ENCODE data around the gene SERPINA3.

The SERPINA3 gene

DNA sequence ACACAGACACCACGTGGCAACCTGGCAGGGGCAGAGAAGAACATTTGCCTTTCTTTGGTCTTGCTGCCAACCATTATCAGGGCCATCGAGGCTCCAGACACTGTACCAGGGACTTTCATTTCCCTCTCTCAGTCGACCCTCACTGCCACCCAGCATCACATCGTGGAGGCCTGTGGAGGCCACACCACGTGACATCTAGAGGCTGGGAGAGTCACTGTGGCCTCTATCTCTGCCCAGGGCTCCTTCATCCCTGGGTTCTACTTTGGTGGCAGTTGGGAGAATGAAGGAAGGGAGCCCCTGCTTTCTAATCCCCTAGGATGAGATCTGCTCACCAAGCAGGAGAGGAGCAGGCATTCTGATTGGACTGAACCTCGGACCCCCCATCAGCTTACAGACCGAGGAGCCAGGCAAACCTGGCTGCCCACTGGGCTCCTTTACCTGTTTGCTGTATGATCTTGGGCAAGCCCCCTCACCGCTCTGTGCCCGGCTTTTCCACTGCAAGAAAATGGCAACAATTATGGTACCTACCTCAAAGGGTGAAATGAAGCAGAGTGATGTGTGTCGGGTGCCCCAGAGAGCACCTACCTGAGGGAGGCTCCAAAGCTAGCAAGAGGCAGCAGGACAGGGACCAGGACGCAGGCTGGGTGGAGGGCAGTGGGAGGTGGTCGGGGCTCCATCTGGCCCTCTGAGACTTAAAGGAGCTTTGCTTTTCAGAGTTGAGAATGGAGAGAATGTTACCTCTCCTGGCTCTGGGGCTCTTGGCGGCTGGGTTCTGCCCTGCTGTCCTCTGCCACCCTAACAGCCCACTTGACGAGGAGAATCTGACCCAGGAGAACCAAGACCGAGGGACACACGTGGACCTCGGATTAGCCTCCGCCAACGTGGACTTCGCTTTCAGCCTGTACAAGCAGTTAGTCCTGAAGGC is 1.8 kb downstream of the SERPINA3 start:
- H3K36me3 ChIP-seq (ENCODE audit: control insufficient read depth, insufficient read depth, low read length), result no peaks in the 10 kb centered on the region
- H3K9me3 ChIP-seq (ENCODE audit: control insufficient read depth, insufficient read depth, low read depth, low read length), result peaks cover 21% of the 10 kb centered on the region
- H3K4me3 ChIP-seq (ENCODE audit: low read depth, low read length), result no peak overlapping the region
- H3K27ac ChIP-seq (ENCODE audit: low read depth, low read length), result no peak overlapping the region
- H3K9ac ChIP-seq (ENCODE audit: low read length), result no peak overlapping the region
- H3K27me3 ChIP-seq (ENCODE audit: control insufficient read depth, insufficient read depth, low read length), result no peaks in the 10 kb centered on the region
- H3K4me1 ChIP-seq (ENCODE audit: control insufficient read depth, insufficient read depth, low read length), result no peaks in the 10 kb centered on the region

DNA sequence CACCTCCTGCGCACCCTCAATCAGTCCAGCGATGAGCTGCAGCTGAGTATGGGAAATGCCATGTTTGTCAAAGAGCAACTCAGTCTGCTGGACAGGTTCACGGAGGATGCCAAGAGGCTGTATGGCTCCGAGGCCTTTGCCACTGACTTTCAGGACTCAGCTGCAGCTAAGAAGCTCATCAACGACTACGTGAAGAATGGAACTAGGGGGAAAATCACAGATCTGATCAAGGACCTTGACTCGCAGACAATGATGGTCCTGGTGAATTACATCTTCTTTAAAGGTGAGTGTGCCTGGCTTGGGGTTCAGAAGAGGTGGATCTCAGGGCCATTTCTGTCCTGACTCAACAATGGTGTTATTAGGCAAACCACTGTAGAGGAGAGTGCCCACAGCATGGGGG is 2.6 kb downstream of the SERPINA3 start:
- Histone ChIP-seq H3K4me1 (ENCODE audit: control insufficient read depth, insufficient read depth, low read length) (no peaks in the 10 kb centered on the region), H3K4me3 (ENCODE audit: low read depth, low read length) (no peak overlapping the region), H3K9me3 (ENCODE audit: control insufficient read depth, insufficient read depth, low read depth, low read length) (peaks cover 29% of the 10 kb centered on the region), H3K36me3 (ENCODE audit: control insufficient read depth, insufficient read depth, low read length) (no peaks in the 10 kb centered on the region), H3K27me3 (ENCODE audit: control insufficient read depth, insufficient read depth, low read length) (no peaks in the 10 kb centered on the region), H3K27ac (ENCODE audit: low read depth, low read length) (no peak overlapping the region), H3K9ac (ENCODE audit: low read length) (no peak overlapping the region)

DNA sequence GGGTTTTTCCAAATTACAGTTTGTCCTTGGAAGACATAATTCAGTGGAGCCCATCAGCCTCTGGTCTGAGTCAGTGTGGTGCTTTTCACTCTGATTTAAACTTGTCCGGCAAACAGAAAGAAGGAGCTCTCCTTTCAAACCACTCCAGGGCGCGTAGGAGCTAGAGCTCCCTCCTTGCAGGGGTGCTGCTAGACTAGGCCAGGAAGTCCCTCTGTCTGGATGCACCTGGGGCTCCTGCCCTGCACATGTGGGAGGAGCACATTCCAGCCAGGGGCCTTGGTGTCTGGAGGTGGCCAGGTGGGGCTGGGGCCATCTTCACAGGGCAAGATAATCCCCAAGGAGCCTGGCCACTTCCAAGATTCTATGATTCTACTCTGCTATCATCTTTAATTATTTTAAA is 3.1 kb downstream of the SERPINA3 start:
- no peaks in the 10 kb centered on the region for H3K27me3 ChIP-seq (ENCODE audit: control insufficient read depth, insufficient read depth, low read length)
- no peak overlapping the region for H3K4me3 ChIP-seq (ENCODE audit: low read depth, low read length)
- H3K27ac ChIP-seq (ENCODE audit: low read depth, low read length), result no peak overlapping the region
- peaks cover 32% of the 10 kb centered on the region for H3K9me3 ChIP-seq (ENCODE audit: control insufficient read depth, insufficient read depth, low read depth, low read length)
- no peaks in the 10 kb centered on the region for H3K36me3 ChIP-seq (ENCODE audit: control insufficient read depth, insufficient read depth, low read length)
- H3K4me1 ChIP-seq (ENCODE audit: control insufficient read depth, insufficient read depth, low read length), result no peaks in the 10 kb centered on the region
- no peak overlapping the region for H3K9ac ChIP-seq (ENCODE audit: low read length)

DNA sequence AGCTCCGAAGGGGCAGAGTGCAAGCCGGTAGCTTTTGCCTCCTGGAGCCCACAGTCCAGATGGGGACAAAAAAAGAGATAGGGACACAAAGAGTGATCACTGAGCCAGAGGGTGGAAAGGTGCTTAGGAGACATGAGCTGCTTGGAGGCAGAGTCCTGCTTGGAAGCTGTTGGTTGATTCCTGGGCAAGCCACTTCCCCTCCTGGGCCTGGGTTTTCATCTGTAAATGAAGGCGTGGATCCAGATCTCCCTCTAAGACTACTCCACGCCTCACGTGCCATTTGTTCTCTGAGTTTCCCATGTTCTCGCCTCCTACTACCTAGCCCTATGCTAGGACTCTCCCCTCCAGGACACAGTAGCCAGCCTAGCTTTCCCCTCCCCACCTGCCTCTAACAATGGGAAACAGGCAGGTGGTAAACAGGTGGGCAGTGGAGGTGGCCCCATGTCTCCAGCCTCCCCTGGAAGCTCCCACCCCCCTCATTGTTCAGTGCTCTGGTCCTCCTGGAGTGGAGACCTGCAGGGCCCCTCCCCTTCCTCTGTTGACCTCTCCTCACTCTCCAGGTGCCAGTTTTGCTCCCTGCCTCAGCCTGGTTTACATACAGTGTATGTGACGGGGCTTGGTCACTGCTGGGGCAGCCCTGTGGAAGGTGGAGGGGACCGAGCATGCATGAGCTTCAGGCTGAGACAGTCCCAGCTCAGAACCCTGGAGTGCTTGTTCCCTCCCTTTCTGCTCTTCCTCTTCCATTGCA is 3.8 kb downstream of the SERPINA3 start:
- H3K9me3 ChIP-seq (ENCODE audit: control insufficient read depth, insufficient read depth, low read depth, low read length), result peaks cover 32% of the 10 kb centered on the region
- no peaks in the 10 kb centered on the region for H3K36me3 ChIP-seq (ENCODE audit: control insufficient read depth, insufficient read depth, low read length)
- H3K27ac ChIP-seq (ENCODE audit: low read depth, low read length), result no peak overlapping the region
- H3K27me3 ChIP-seq (ENCODE audit: control insufficient read depth, insufficient read depth, low read length), result no peaks in the 10 kb centered on the region
- H3K9ac ChIP-seq (ENCODE audit: low read length), result no peak overlapping the region
- no peak overlapping the region for H3K4me3 ChIP-seq (ENCODE audit: low read depth, low read length)
- H3K4me1 ChIP-seq (ENCODE audit: control insufficient read depth, insufficient read depth, low read length), result no peaks in the 10 kb centered on the region

DNA sequence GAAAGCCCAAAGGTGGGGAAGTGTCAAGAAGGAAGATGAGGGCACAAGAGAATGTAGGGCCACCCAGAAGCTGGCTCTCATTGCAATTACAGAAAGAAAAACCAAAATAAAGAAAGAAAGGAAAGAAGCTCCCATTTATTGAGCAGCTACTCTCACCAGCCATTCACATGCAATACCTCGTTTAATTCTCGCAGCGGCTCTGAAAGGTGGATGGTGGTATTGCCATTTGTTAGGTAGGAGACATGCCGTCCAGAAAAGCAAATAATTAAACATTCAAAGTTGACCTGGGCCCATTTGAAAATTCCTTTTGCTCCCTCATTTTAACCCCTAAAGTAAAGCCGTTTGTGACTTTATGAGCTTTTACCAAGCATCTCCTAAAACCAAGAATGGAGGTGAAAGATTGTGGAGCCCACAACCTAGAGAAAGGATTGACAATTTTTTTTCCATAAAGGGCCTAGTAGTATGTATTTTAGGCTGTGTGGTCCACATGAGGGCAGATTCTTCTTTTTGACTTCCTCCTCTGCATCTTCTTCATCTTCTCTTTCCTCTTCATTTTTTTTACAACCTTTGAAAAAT is 5.3 kb downstream of the SERPINA3 start:
- no peaks in the 10 kb centered on the region for H3K36me3 ChIP-seq (ENCODE audit: control insufficient read depth, insufficient read depth, low read length)
- no peak overlapping the region for H3K27ac ChIP-seq (ENCODE audit: low read depth, low read length)
- H3K4me1 ChIP-seq (ENCODE audit: control insufficient read depth, insufficient read depth, low read length), result no peaks in the 10 kb centered on the region
- H3K9me3 ChIP-seq (ENCODE audit: control insufficient read depth, insufficient read depth, low read depth, low read length), result peaks cover 32% of the 10 kb centered on the region
- H3K4me3 ChIP-seq (ENCODE audit: low read depth, low read length), result no peak overlapping the region
- H3K27me3 ChIP-seq (ENCODE audit: control insufficient read depth, insufficient read depth, low read length), result no peaks in the 10 kb centered on the region
- H3K9ac ChIP-seq (ENCODE audit: low read length), result no peak overlapping the region

DNA sequence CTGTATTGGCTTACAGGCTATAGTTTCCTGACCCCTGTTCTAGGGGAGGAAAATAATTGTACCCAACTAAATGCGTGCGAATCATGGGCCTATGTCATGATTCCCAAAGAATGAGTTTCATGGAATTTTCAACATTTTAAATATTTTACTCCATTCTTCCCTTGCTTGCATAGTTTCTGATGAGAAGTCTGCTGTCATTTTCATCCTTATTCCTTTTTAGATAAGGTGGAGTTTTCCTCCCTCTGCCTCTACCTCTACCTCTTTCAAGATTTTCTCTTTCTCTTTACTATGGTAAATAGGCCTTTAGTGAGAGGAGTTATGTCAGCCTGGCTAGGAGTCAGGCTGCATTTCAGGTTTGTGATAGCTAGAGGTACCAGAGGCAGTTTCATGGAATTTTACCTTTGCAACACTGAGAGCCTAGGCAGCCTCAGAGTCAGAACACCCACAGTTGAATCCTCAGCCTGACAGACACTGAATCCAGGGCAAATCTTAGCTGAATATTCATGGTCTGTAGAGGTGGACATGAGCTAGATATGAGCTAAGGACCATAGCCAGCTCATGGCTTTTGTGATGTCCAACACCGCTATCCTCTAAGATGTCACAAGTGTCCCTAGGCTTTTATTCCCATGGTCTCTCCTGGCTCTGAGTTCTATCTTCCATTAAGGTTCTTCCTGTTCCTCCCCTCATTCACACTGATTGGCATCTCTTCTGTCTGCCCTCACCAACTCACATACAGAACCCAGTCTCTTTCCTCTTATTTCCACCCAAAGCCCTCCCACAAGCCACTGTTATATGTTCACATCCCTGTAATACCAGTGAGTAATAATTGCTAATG is 6.0 kb downstream of the SERPINA3 start:
- Histone ChIP-seq H3K27ac (ENCODE audit: low read depth, low read length) (no peak overlapping the region), H3K9ac (ENCODE audit: low read length) (no peak overlapping the region), H3K27me3 (ENCODE audit: control insufficient read depth, insufficient read depth, low read length) (no peaks in the 10 kb centered on the region), H3K36me3 (ENCODE audit: control insufficient read depth, insufficient read depth, low read length) (no peaks in the 10 kb centered on the region), H3K9me3 (ENCODE audit: control insufficient read depth, insufficient read depth, low read depth, low read length) (peaks cover 32% of the 10 kb centered on the region), H3K4me1 (ENCODE audit: control insufficient read depth, insufficient read depth, low read length) (no peaks in the 10 kb centered on the region), H3K4me3 (ENCODE audit: low read depth, low read length) (no peak overlapping the region)

DNA sequence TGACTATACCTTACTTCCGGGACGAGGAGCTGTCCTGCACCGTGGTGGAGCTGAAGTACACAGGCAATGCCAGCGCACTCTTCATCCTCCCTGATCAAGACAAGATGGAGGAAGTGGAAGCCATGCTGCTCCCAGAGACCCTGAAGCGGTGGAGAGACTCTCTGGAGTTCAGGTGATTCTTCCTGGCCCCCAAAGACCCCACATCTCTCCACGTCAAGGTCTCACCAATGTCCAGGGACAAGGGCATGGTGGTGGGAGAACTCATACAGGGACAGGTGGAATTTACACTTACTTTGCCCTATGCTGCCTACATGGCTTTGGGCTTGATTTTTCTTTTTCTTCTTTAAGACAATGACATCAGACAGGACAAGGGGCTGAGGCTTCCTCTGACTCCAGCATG is 7.1 kb downstream of the SERPINA3 start:
- Histone ChIP-seq H3K9me3 (ENCODE audit: control insufficient read depth, insufficient read depth, low read depth, low read length) (peaks cover 32% of the 10 kb centered on the region), H3K4me3 (ENCODE audit: low read depth, low read length) (no peak overlapping the region), H3K27ac (ENCODE audit: low read depth, low read length) (no peak overlapping the region), H3K4me1 (ENCODE audit: control insufficient read depth, insufficient read depth, low read length) (no peaks in the 10 kb centered on the region), H3K27me3 (ENCODE audit: control insufficient read depth, insufficient read depth, low read length) (peaks cover 7% of the 10 kb centered on the region; the same call in 1 of the 2 replicates), H3K9ac (ENCODE audit: low read length) (no peak overlapping the region), H3K36me3 (ENCODE audit: control insufficient read depth, insufficient read depth, low read length) (no peaks in the 10 kb centered on the region)

DNA sequence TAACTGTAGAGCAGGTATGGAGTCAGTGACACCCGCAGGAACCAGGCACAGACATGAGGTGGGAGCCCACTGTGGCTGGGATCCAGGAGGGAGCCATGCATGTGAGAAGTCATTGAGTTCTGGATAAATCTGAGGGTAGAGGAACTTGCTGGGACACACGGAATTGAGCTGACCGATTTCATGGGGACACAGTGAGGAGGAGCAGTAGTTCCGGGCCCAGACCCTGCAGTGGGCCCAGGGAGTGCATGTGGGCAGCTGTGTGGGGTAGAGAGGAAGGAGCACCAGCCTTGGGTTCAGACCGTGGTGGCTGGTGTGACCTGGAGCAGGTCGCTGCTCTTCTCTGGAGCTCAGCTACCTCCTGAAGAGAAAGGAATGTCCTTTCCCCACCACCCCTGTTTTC is 8.4 kb downstream of the SERPINA3 start:
- Histone ChIP-seq H3K27ac (ENCODE audit: low read depth, low read length) (no peak overlapping the region), H3K4me1 (ENCODE audit: control insufficient read depth, insufficient read depth, low read length) (no peaks in the 10 kb centered on the region)

DNA sequence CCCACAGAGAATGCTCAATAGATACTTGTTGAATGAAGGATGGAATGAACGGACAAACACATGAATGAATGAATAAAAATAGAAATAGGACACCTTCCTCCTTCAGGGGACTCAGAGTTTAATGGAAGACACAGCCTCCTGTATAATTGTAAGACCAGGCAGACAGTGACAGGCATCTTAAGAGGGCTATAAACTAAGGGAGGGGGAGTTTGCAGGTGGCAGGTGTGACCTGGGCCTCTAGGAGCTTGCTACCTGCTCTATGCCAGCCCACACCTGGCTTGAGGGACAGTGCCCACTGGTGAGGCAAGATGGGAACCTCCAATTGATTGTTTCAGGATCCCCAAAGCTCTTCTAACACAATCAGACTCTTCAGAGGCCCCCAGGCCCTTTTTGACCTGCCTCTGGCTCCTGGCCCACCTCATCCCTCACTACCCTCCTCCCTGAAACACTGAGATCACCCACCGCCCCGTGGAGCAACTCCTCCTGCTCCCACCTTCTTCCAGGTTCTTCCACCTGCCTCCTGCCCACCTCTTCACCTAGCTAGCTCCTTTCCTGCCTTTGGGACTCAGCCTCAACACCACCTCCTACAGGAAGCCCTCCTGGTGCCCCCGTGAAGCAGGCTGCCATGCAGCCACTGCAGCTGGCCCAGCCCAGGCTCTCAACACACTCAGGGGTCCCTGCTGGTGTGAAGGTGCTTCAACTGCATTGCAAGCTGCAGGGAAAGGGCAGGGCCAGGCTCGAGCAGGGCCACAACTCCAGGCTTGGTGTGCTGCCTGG is 9.4 kb downstream of the SERPINA3 start:
- Histone ChIP-seq H3K9me3 (ENCODE audit: control insufficient read depth, insufficient read depth, low read depth, low read length) (peaks cover 32% of the 10 kb centered on the region), H3K9ac (ENCODE audit: low read length) (no peak overlapping the region), H3K4me1 (ENCODE audit: control insufficient read depth, insufficient read depth, low read length) (no peaks in the 10 kb centered on the region), H3K27ac (ENCODE audit: low read depth, low read length) (no peak overlapping the region), H3K4me3 (ENCODE audit: low read depth, low read length) (no peak overlapping the region), H3K36me3 (ENCODE audit: control insufficient read depth, insufficient read depth, low read length) (no peaks in the 10 kb centered on the region), H3K27me3 (ENCODE audit: control insufficient read depth, insufficient read depth, low read length) (peaks cover 22% of the 10 kb centered on the region; the same call in 1 of the 2 replicates)

More for the DNA sequence above, 8.4 kb downstream of the SERPINA3 start:
- Histone ChIP-seq H3K9me3 (ENCODE audit: control insufficient read depth, insufficient read depth, low read depth, low read length) (peaks cover 32% of the 10 kb centered on the region), H3K27me3 (ENCODE audit: control insufficient read depth, insufficient read depth, low read length) (peaks cover 18% of the 10 kb centered on the region; the same call in 1 of the 2 replicates), H3K9ac (ENCODE audit: low read length) (no peak overlapping the region), H3K36me3 (ENCODE audit: control insufficient read depth, insufficient read depth, low read length) (no peaks in the 10 kb centered on the region), H3K4me3 (ENCODE audit: low read depth, low read length) (no peak overlapping the region)

Data from HUES6 (cell line).